Pancreas (tissue), 10 donors: ENCODE measurements around the gene ZBTB42. TPM values are rescaled to one million over a fixed set of nuclear protein-coding genes. Genes with fewer than 3 reads are reported as not detected.

Experiments used
- ATAC-seq, 4 donors: fragments of 200-7000 bp; cut with Tn5 transposase; one replicate each; pipeline versions ENCODE4 v1.8.0 to v1.9.1; 2020; ENCODE audit warnings: mild to moderate bottlenecking in 4 of 4, moderate library complexity in 4 of 4
- DNase-seq, 6 donors: peaks; one replicate each; pipeline ENCODE4 v3.0.0-alpha.2; 2020
- FAIRE-seq: peaks from 2 replicates; lab custom pipeline; 2012; peaks lifted over from hg19 to GRCh38; lab: Jason Lieb, UNC
- H3K27ac ChIP-seq, 4 donors: fragments of 200-600 bp; sonication (generic); 1 replicate in 3 of 4; 2 replicates in 1 of 4; pipeline versions ENCODE4 v1.5.0 to v1.8.0; 2020
- H3K27me3 ChIP-seq, 4 donors: fragments of 200-600 bp; one replicate each; pipeline ENCODE4 v1.8.0; 2021
- H3K36me3 ChIP-seq, 3 donors: fragments of 200-600 bp; sonication (generic) in 1 of 3; one replicate each; pipeline versions ENCODE4 v1.5.0 to v1.8.0; 2020 to 2021
- H3K4me1 ChIP-seq, 3 donors: fragments of 200-600 bp; one replicate each; pipeline ENCODE4 v1.8.0; 2021
- H3K4me3 ChIP-seq, 4 donors: fragments of 200-600 bp; sonication (generic) in 2 of 4; one replicate each; pipeline versions ENCODE4 v1.5.0 to v1.8.0; 2020 to 2021
- H3K9me3 ChIP-seq, 4 donors: fragments of 200-600 bp; one replicate each; pipeline ENCODE4 v1.8.0; 2021
- WGBS, 2 donors: extraction: QIAGEN DNeasy Blood & Tissue Kit; methylation state at CpG; one replicate each; pipeline ENCODE4 v1.1.7; 2013; 5-methylcytosine and 5-hydroxymethylcytosine counted together
- intact Hi-C, 3 donors: fragments of 100-400 bp; cut with DNase I; formaldehyde crosslinking; loops; one replicate each; pipeline versions ENCODE4 v1.11.1 to v1.14.2; 2022
- polyA plus RNA-seq, 2 donors: library from polyadenylated mRNA; stranded (reverse); fragments of 200-250 nt; gene quantifications; one replicate each; pipeline ENCODE4 v1.2.3, GENCODE V29; 2013
- total RNA-seq, 6 donors: library from RNA; stranded (reverse); fragmentation: NEBNext Ultra II Directional in 4 of 6; extraction: Animal tissue kit (Norgen Biotek cat#: 25700) in 4 of 6; gene quantifications; one replicate each; pipeline versions ENCODE4 v1.2.1 to v1.2.4, GENCODE V29; 2021 to 2023
- TF ChIP-seq, protein P1 (sequence below), 4 donors: fragments of 200-600 bp; sonication (generic) in 3 of 4; IDR thresholded peaks; one replicate each; pipeline versions ENCODE4 v1.5.0 to v1.8.0; 2021; ENCODE audit warnings: antibody characterized with exemption in 4 of 4
- donor health status: healthy with polysubstance abuse.
- donor health status: DM: no; HTN: no; CAD: no; lungs with moderate emphysema.
- donor health status: DM: no; HTN: no; CAD: no.
- donor health status: control.
- donor health status: control.
- donor health status: Bipolar disorder and iron deficiency.
- donor health status: DM: yes; HTN: yes; CAD: no.
- donor health status: DM: no; HTN: no; CAD: no.
- donor health status: DM: no; HTN: no; CAD: no.
- donor health status: DM: yes; HTN: yes; CAD: no.

ZBTB42 gene
- total and polyA plus RNA-seq, 8 donors = 4.1 to 10.8 (median 8.3) TPM

DNA sequence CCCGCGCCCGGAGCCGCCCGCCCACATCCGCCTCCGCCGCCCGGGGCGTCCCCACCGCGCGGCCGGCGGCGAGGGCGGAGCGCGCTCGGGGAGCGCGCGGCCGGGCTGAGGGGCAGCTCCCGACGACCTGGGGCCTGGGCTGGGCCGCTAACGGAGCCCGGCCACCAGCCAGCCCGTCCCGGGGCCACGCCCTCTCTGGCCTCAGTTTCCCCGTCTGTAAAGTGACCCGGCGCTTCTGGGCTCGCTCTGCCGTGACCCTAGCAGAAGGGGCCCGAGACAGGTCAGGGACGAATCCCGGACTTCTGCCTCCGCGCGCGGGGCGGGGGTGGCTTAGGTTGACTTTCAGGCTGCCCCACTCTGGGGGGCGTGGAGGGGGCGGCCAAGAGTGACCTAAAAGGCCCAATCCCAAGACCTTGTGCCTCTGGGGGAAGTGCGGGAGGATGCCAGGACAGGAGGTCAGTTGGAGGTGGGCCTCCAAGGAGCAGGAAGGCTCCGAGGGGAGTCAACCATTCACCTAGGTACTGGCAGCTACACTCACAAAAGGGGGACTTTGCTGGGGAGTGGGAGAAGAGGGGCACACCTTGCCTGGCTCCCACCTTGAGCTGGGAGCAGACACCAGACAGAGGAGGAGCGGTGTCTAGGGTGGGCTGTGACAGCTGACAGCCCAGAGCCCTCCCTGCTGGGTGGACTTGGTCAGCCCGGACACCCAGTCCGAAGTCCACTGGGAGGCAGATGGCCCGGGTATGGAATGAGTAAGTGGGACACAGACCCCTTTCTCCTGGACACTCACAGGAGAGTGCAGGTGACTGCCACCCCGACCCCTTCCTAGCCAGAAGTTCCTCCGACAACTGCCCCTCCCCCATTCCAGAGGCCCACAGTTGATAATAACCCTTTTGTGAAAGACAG, 4.9 kb upstream of the ZBTB42 start:
- H3K27ac ChIP-seq = peak overlapping the region; percentile 39 to 78 (median 66)
- FAIRE-seq = no peak
- H3K9me3 ChIP-seq = no peaks in the 10 kb centered on the region
- no peaks in the 10 kb centered on the region for H3K27me3 ChIP-seq
- intact Hi-C loops = no loop called here
- peak in 4 of 6 donors; percentile 63 to 88 (median 70) for DNase-seq
- peaks cover 17 to 31% (median 26%) of the 10 kb centered on the region in 3 donors for H3K4me1 ChIP-seq
- TF ChIP-seq, protein P1, sequence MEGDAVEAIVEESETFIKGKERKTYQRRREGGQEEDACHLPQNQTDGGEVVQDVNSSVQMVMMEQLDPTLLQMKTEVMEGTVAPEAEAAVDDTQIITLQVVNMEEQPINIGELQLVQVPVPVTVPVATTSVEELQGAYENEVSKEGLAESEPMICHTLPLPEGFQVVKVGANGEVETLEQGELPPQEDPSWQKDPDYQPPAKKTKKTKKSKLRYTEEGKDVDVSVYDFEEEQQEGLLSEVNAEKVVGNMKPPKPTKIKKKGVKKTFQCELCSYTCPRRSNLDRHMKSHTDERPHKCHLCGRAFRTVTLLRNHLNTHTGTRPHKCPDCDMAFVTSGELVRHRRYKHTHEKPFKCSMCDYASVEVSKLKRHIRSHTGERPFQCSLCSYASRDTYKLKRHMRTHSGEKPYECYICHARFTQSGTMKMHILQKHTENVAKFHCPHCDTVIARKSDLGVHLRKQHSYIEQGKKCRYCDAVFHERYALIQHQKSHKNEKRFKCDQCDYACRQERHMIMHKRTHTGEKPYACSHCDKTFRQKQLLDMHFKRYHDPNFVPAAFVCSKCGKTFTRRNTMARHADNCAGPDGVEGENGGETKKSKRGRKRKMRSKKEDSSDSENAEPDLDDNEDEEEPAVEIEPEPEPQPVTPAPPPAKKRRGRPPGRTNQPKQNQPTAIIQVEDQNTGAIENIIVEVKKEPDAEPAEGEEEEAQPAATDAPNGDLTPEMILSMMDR (IDR thresholded peaks at IDR 0.05) = no peak
- WGBS, 2 donors = 9 to 14% methylated on average over 25 to 55 of the region's 55 CpGs
- H3K36me3 ChIP-seq = peaks cover 0 to 5% (median 0%) of the 10 kb centered on the region in 3 donors
- ATAC-seq = peak; percentile 34 to 55 (median 36)
- peak overlapping the region in 3 of 4 donors; percentile 31 to 79 (median 44) for H3K4me3 ChIP-seq

- DNase-seq (no peak), FAIRE-seq (no peak), ATAC-seq (no peak)
- H3K4me1 ChIP-seq = peaks cover 21 to 35% (median 27%) of the 10 kb centered on the region in 3 donors
- WGBS, 2 donors = 89 to 90% methylated on average over 6 of the region's 6 CpGs
- H3K27me3 ChIP-seq = no peaks in the 10 kb centered on the region
- TF ChIP-seq, protein P1 (IDR thresholded peaks at IDR 0.05) = no peak
- peak overlapping the region in 3 of 4 donors; percentile 58 to 78 (median 75) for H3K27ac ChIP-seq
- H3K9me3 ChIP-seq = no peaks in the 10 kb centered on the region
- H3K4me3 ChIP-seq = no peak overlapping the region
- peaks cover 0 to under 1% (median 0%) of the 10 kb centered on the region in 3 donors for H3K36me3 ChIP-seq
- intact Hi-C loops = no loop called here
Measured at GRCh38 chr14:104796687-104797081, 4.2 kb upstream of the ZBTB42 start.

GRCh38 chr14:104797115-104798044, 3.5 kb upstream of the ZBTB42 start:
- Histone ChIP-seq H3K9me3 (no peaks in the 10 kb centered on the region), H3K36me3 (no peaks in the 10 kb centered on the region), H3K4me3 (no peak overlapping the region), H3K4me1 (peaks cover 24 to 40% (median 27%) of the 10 kb centered on the region in 3 donors), H3K27ac (peak overlapping the region in 2 of 4 donors; percentile 13 to 78), H3K27me3 (no peaks in the 10 kb centered on the region)
- intact Hi-C loops = no loop called here
- no peak for ATAC-seq
- FAIRE-seq = no peak
- DNase-seq = peak in 2 of 6 donors; percentile 15 to 45
- WGBS, 2 donors = 62 to 64% methylated on average over 18 of the region's 18 CpGs
- TF ChIP-seq, protein P1 (IDR thresholded peaks at IDR 0.05) = no peak

- Histone ChIP-seq H3K36me3 (no peaks in the 10 kb centered on the region), H3K27ac (peak overlapping the region in 3 of 4 donors; percentile 84 to 97 (median 93)), H3K4me1 (peaks cover 22 to 40% (median 23%) of the 10 kb centered on the region in 3 donors), H3K9me3 (no peaks in the 10 kb centered on the region), H3K27me3 (no peaks in the 10 kb centered on the region), H3K4me3 (no peak overlapping the region)
- intact Hi-C loops = no loop called here
- DNase-seq (peak in 2 of 6 donors; percentile 9 to 43), ATAC-seq (no peak), FAIRE-seq (no peak)
- WGBS, 2 donors = 78 to 84% methylated on average over 16 of the region's 16 CpGs
- TF ChIP-seq, protein P1 (IDR thresholded peaks at IDR 0.05) = no peak
Measured at GRCh38 chr14:104798300-104799243, 2.3 kb upstream of the ZBTB42 start.
